Body of pancreas (tissue), 4 donors: ENCODE results near the gene NUTM2B. TPM values are rescaled to one million over a fixed set of nuclear protein-coding genes. Genes with fewer than 3 reads are reported as not detected.
"Not testable (repeated sequence)": the region's sequence is repeated elsewhere in the genome, so short reads cannot be mapped to it uniquely, and the experiment has no call there.

Source experiments
- ATAC-seq: fragments of 150-250 bp; one replicate; pipeline ENCODE4 v1.9.1; 2016
- DNase-seq, 4 donors: peaks; one replicate each; pipeline ENCODE4 v3.0.0-alpha.2; 2019
- H3K27ac ChIP-seq, 4 donors: fragments of 200-600 bp; sonication (generic); 1 replicate in 3 of 4; 2 replicates in 1 of 4; pipeline versions ENCODE4 v1.5.1 to v1.6.1; 2016 to 2019; ENCODE audit warnings: mild to moderate bottlenecking in 1 of 4, mixed read lengths in 1 of 4, moderate library complexity in 1 of 4
- H3K27me3 ChIP-seq, 2 donors: fragments of 200-600 bp; sonication (generic); one replicate each; pipeline ENCODE4 v1.6.0; 2016; ENCODE audit warnings: mild to moderate bottlenecking in 1 of 2
- H3K36me3 ChIP-seq, 2 donors: fragments of 200-600 bp; sonication (generic); replicated peaks in 1 of 2; 2 replicates each; pipeline ENCODE4 v1.5.1; 2016; ENCODE audit warnings: low read depth in 2 of 2; ENCODE audit not compliant: insufficient read depth in 1 of 2
- H3K4me1 ChIP-seq: fragments of 200-600 bp; sonication (generic); one replicate; pipeline ENCODE4 v1.6.0; 2016
- H3K4me3 ChIP-seq, 2 donors: fragments of 200-600 bp; sonication (generic); 1 replicate in 1 of 2; 2 replicates in 1 of 2; pipeline ENCODE4 v1.5.1; 2016 to 2019
- H3K9me3 ChIP-seq, 3 donors: fragments of 200-600 bp; sonication (generic); 1 replicate in 2 of 3; 2 replicates in 1 of 3; pipeline ENCODE4 v1.5.1; 2016
- WGBS, 2 donors: methylation state at CpG; one replicate each; pipeline ENCODE4 v1.1.5; 2017; 5-methylcytosine and 5-hydroxymethylcytosine counted together
- intact Hi-C: fragments of 100-400 bp; cut with DNase I; formaldehyde crosslinking; loops from one replicate; pipeline ENCODE4 v1.15.1; 2023
- total RNA-seq, 2 donors: library from RNA; depleted of rRNA; stranded (reverse); fragments of >200 nt; gene quantifications; one replicate each; pipeline ENCODE4 v1.1.0, GENCODE V29; 2016

The NUTM2B gene
- total RNA-seq = 1 to 10 TPM in 1 of 2 donors, under 1 TPM in 1; 0.33 to 1.3 TPM

GRCh38 chr10:79702927-79703326, at the start of gene NUTM2B:
Gene NUTM2B, plus strand, starts transcription at chr10:79703227. Its CDS starts 383 bp downstream, at chr10:79703610.
- H3K4me3 ChIP-seq, H3K36me3 ChIP-seq, H3K9me3 ChIP-seq, ATAC-seq, H3K27me3 ChIP-seq, DNase-seq, H3K27ac ChIP-seq, H3K4me1 ChIP-seq, intact Hi-C loops: not testable (repeated sequence)
- no CpG with 5 or more reads among the region's 3 CpGs for WGBS, 2 donors

DNA sequence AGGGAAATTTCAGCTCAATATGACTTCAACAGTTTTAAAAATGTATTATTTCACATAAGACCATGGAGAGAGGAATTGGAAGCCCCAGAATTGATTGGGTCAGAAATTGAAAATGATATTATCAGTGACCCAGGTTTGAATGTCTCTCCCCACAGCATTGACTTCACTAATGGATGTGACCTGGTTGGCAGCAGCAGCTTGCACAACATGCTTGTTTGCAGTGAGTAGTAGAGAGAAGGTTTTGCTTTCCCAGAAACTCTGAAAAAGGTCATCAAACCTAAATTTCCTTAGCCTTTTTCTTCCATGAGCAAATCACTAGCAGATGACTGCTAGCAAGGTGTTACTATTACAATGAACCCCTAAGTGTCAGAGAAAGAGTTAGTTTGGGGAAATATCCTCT, 39.7 kb upstream of the NUTM2B start:
- H3K36me3 ChIP-seq, H3K27ac ChIP-seq, H3K27me3 ChIP-seq, DNase-seq, H3K9me3 ChIP-seq, H3K4me3 ChIP-seq, intact Hi-C loops, H3K4me1 ChIP-seq, ATAC-seq: not testable (repeated sequence)

DNA sequence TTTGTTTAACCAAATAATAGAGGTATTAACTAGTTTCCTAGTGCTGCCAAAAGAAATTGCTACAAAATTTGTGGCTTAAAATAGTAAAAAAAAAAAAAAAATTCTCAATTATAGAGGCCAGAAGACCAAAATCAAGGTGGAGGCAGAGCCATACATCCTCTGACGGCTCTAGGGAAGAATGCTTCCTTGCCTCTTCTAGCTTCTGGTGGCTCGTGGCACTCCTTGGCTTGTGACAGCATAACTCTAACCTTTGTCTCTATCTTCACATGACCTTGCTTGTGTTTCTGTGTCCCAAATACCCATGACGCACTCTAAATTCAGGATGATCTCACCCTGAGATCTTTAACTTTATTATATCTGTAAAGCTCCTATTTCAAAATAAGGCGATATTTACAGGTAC, 38.3 kb upstream of the NUTM2B start:
- ATAC-seq, H3K4me3 ChIP-seq, intact Hi-C loops, H3K9me3 ChIP-seq, H3K36me3 ChIP-seq, H3K4me1 ChIP-seq, H3K27me3 ChIP-seq, DNase-seq, H3K27ac ChIP-seq: not testable (repeated sequence)
- WGBS, 2 donors = 78 to 90% methylated on average over 4 of the region's 4 CpGs

- WGBS, 2 donors = 47 to 63% methylated on average over 1 of the region's 1 CpG
- intact Hi-C loops, H3K9me3 ChIP-seq, H3K36me3 ChIP-seq, H3K27me3 ChIP-seq, H3K4me1 ChIP-seq, DNase-seq, H3K4me3 ChIP-seq, ATAC-seq, H3K27ac ChIP-seq: not testable (repeated sequence)
Observed at GRCh38 chr10:79669248-79669788, 33.7 kb upstream of the NUTM2B start.

GRCh38 chr10:79674878-79675277, 28.1 kb upstream of the NUTM2B start:
- H3K27ac ChIP-seq, H3K4me3 ChIP-seq, ATAC-seq, H3K36me3 ChIP-seq, H3K9me3 ChIP-seq, DNase-seq, H3K4me1 ChIP-seq, H3K27me3 ChIP-seq, intact Hi-C loops: not testable (repeated sequence)
- WGBS, 2 donors = 84 to 92% methylated on average over 2 of the region's 2 CpGs

- WGBS, 2 donors = 88 to 93% methylated on average over 10 to 20 of the region's 20 CpGs
- H3K27ac ChIP-seq, H3K4me3 ChIP-seq, DNase-seq, H3K4me1 ChIP-seq, H3K36me3 ChIP-seq, H3K27me3 ChIP-seq, H3K9me3 ChIP-seq, intact Hi-C loops, ATAC-seq: not testable (repeated sequence)
Observed at GRCh38 chr10:79683026-79683883, 19.8 kb upstream of the NUTM2B start.

- WGBS, 2 donors = 96 to 100% methylated on average over 23 to 37 of the region's 41 CpGs
- intact Hi-C loops, ATAC-seq, H3K27me3 ChIP-seq, H3K4me3 ChIP-seq, H3K9me3 ChIP-seq, H3K27ac ChIP-seq, H3K4me1 ChIP-seq, H3K36me3 ChIP-seq, DNase-seq: not testable (repeated sequence)
Observed at GRCh38 chr10:79683884-79684720, 18.9 kb upstream of the NUTM2B start.

- H3K27ac ChIP-seq, H3K4me3 ChIP-seq, H3K36me3 ChIP-seq, H3K4me1 ChIP-seq, intact Hi-C loops, H3K27me3 ChIP-seq, H3K9me3 ChIP-seq: not testable (repeated sequence)
- DNase-seq (peak in 3 of 4 donors; percentile 49 to 66 (median 52)), ATAC-seq (peak; percentile 48)
- WGBS, 2 donors = 82 to 83% methylated on average over 5 to 20 of the region's 21 CpGs
Observed at GRCh38 chr10:79685044-79685685, 17.9 kb upstream of the NUTM2B start.

- H3K4me1 ChIP-seq, H3K36me3 ChIP-seq, intact Hi-C loops, H3K9me3 ChIP-seq, H3K27me3 ChIP-seq, H3K27ac ChIP-seq, DNase-seq, H3K4me3 ChIP-seq, ATAC-seq: not testable (repeated sequence)
- 79 to 97% methylated on average over 4 of the region's 4 CpGs for WGBS, 2 donors
Observed at GRCh38 chr10:79686595-79686994, 16.4 kb upstream of the NUTM2B start.

- H3K9me3 ChIP-seq, H3K27me3 ChIP-seq, ATAC-seq, H3K36me3 ChIP-seq, intact Hi-C loops, DNase-seq, H3K4me3 ChIP-seq, H3K4me1 ChIP-seq, H3K27ac ChIP-seq: not testable (repeated sequence)
- 89 to 91% methylated on average over 6 of the region's 6 CpGs for WGBS, 2 donors
Observed at GRCh38 chr10:79687406-79688150, 15.4 kb upstream of the NUTM2B start.

- H3K4me3 ChIP-seq, intact Hi-C loops, H3K4me1 ChIP-seq, H3K27ac ChIP-seq, H3K36me3 ChIP-seq, H3K27me3 ChIP-seq, H3K9me3 ChIP-seq, ATAC-seq, DNase-seq: not testable (repeated sequence)
- 73 to 94% methylated on average over 4 of the region's 4 CpGs for WGBS, 2 donors
Observed at GRCh38 chr10:79688798-79689197, 14.2 kb upstream of the NUTM2B start.
